ENCODE measurements around the gene MRE11. TPM values are rescaled to one million over a fixed set of nuclear protein-coding genes. Genes with fewer than 3 reads are reported as not detected.

The MRE11 gene
- total and polyA plus RNA-seq, 10 of the 15 experiments (the other 5 are each of a cell fraction or from before 2014, with no cell fraction given) = 16.2 to 39.2 (median 26.9) TPM

DNA sequence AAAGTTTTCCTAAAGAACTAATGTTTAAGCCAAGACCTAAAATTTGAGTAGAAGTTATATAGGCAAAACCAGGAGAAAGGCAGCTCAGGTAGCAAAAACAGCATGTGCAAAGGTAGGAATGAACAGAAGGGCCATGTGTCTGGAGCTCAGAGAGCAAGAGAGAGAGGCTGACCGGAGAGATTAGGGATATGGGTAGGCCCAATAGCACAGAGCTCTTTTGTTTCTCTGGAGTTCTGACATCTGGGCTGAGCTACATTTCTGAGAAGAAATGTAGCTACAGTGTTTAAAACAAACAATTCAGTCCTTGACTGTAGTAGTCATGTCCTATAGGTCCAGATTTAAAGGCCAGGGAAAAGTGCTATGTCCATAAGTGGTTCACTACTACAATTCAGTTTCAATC is 23.1 kb upstream of the MRE11 start:
- ATAC-seq (no peak), DNase-seq (ENCODE audit: low read depth, low spot score) (no peak), FAIRE-seq (no peak)
- H3K4me1 ChIP-seq (ENCODE audit: control insufficient read depth, insufficient read depth, low read length) = no peaks in the 10 kb centered on the region
- intact Hi-C loops (cut with micrococcal nuclease; ENCODE audit: unreplicated experiment) = loop anchor here (10.0 kb wide), 1 partner anchor 238 kb away; no protein-coding TSS in a partner anchor
- ChIA-PET CTCF (interaction anchor here (0.7 to 15.7 kb wide), 16 partner anchors 8 to 595 kb away, joined by 3 to 337 read pairs (median 5); no protein-coding TSS in a partner anchor), SMC1A (ENCODE audit: uncharacterized antibody, unreplicated experiment) (interaction anchor here (0.5 to 13.5 kb wide), 15 partner anchors 9 to 333 kb away, joined by 3 to 216 read pairs (median 3); no protein-coding TSS in a partner anchor), RAD21 (ENCODE audit: unreplicated experiment) (interaction anchor here (0.5 to 6.5 kb wide), 13 partner anchors 9 to 978 kb away, joined by 3 to 121 read pairs (median 4); no protein-coding TSS in a partner anchor), POLR2A (interaction anchor here (0.6 kb wide), 1 partner anchor 86 kb away, joined by 3 read pairs; no protein-coding TSS in a partner anchor)
- H3K4me2 ChIP-seq (ENCODE audit: control insufficient read depth, insufficient read depth) = no peak overlapping the region
- no peak overlapping the region for H2AFZ ChIP-seq (ENCODE audit: control insufficient read depth, low read depth, low read length)
- WGBS (ENCODE audit: insufficient coverage, insufficient replicate concordance, low lambda C conversion rate, missing lambda C conversion rate) = 0% methylated on average over 1 of the region's 1 CpG
- H4K20me1 ChIP-seq (ENCODE audit: control insufficient read depth, insufficient read depth) = no peaks in the 10 kb centered on the region
- H3K9ac ChIP-seq (ENCODE audit: control insufficient read depth, insufficient read depth, low read length) = no peak overlapping the region
- no peak overlapping the region for H3K4me3 ChIP-seq
- peaks cover 0 to 7% of the 10 kb centered on the region in 2 experiments; a peak in 1 of 4 replicates for H3K27me3 ChIP-seq (replicated peaks in 1 of 2; ENCODE audit: control insufficient read depth in 2 of 2, insufficient read depth in 2 of 2, low read length in 1 of 2)
- H3K27ac ChIP-seq (ENCODE audit: control insufficient read depth, insufficient read depth) = no peak overlapping the region
- in situ Hi-C loops (cut with MboI) = no loop called here
- no peaks in the 10 kb centered on the region for H3K36me3 ChIP-seq (ENCODE audit: control insufficient read depth in 2 of 2, insufficient read depth in 2 of 2, low read length in 1 of 2)
- BruUV-seq (replicated peaks) = no TSS peak
- H3K79me2 ChIP-seq (ENCODE audit: control insufficient read depth, insufficient read depth, low read length) = no peaks in the 10 kb centered on the region
- H3K9me3 ChIP-seq (replicated peaks; ENCODE audit: control insufficient read depth, insufficient read depth, low read length) = no peaks in the 10 kb centered on the region
- TF ChIP-seq, protein P1, sequence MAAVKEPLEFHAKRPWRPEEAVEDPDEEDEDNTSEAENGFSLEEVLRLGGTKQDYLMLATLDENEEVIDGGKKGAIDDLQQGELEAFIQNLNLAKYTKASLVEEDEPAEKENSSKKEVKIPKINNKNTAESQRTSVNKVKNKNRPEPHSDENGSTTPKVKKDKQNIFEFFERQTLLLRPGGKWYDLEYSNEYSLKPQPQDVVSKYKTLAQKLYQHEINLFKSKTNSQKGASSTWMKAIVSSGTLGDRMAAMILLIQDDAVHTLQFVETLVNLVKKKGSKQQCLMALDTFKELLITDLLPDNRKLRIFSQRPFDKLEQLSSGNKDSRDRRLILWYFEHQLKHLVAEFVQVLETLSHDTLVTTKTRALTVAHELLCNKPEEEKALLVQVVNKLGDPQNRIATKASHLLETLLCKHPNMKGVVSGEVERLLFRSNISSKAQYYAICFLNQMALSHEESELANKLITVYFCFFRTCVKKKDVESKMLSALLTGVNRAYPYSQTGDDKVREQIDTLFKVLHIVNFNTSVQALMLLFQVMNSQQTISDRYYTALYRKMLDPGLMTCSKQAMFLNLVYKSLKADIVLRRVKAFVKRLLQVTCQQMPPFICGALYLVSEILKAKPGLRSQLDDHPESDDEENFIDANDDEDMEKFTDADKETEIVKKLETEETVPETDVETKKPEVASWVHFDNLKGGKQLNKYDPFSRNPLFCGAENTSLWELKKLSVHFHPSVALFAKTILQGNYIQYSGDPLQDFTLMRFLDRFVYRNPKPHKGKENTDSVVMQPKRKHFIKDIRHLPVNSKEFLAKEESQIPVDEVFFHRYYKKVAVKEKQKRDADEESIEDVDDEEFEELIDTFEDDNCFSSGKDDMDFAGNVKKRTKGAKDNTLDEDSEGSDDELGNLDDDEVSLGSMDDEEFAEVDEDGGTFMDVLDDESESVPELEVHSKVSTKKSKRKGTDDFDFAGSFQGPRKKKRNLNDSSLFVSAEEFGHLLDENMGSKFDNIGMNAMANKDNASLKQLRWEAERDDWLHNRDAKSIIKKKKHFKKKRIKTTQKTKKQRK (IDR thresholded peaks at IDR 0.05; ENCODE audit: low read depth, low read length) = no peak
- TF ChIP-seq SMAD5 (IDR thresholded peaks at IDR 0.05; ENCODE audit: low read depth) (no peak), BHLHE40 (IDR thresholded peaks at IDR 0.05; ENCODE audit: borderline replicate concordance in 1 of 2, low read depth in 2 of 2, low read length in 1 of 2) (no peak), CBX3 (IDR thresholded peaks at IDR 0.05; ENCODE audit: borderline replicate concordance, low read depth) (no peak), NR2C1 (IDR thresholded peaks at IDR 0.05) (no peak), KAT2A (conservative IDR thresholded peaks at IDR 0.05; ENCODE audit: control insufficient read depth, low read depth, low read length) (no peak), BMI1 (IDR thresholded peaks at IDR 0.05; ENCODE audit: borderline replicate concordance) (no peak), KDM1A (IDR thresholded peaks at IDR 0.05; ENCODE audit: borderline replicate concordance) (no peak), CBFB (IDR thresholded peaks at IDR 0.05; ENCODE audit: low read depth) (no peak), DPF2 (IDR thresholded peaks at IDR 0.05) (no peak), POLR2A (IDR thresholded peaks at IDR 0.05; ENCODE audit: low read depth, low read length) (no peak), CHD1 (IDR thresholded peaks at IDR 0.05; ENCODE audit: low read depth, low read length) (no peak)
- TF ChIP-seq, protein P2, sequence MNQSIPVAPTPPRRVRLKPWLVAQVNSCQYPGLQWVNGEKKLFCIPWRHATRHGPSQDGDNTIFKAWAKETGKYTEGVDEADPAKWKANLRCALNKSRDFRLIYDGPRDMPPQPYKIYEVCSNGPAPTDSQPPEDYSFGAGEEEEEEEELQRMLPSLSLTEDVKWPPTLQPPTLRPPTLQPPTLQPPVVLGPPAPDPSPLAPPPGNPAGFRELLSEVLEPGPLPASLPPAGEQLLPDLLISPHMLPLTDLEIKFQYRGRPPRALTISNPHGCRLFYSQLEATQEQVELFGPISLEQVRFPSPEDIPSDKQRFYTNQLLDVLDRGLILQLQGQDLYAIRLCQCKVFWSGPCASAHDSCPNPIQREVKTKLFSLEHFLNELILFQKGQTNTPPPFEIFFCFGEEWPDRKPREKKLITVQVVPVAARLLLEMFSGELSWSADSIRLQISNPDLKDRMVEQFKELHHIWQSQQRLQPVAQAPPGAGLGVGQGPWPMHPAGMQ (IDR thresholded peaks at IDR 0.05; ENCODE audit: borderline replicate concordance) = no peak
- TF ChIP-seq, protein P3, sequence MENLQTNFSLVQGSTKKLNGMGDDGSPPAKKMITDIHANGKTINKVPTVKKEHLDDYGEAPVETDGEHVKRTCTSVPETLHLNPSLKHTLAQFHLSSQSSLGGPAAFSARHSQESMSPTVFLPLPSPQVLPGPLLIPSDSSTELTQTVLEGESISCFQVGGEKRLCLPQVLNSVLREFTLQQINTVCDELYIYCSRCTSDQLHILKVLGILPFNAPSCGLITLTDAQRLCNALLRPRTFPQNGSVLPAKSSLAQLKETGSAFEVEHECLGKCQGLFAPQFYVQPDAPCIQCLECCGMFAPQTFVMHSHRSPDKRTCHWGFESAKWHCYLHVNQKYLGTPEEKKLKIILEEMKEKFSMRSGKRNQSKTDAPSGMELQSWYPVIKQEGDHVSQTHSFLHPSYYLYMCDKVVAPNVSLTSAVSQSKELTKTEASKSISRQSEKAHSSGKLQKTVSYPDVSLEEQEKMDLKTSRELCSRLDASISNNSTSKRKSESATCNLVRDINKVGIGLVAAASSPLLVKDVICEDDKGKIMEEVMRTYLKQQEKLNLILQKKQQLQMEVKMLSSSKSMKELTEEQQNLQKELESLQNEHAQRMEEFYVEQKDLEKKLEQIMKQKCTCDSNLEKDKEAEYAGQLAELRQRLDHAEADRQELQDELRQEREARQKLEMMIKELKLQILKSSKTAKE (IDR thresholded peaks at IDR 0.05; ENCODE audit: low read depth, poor library complexity, severe bottlenecking) = no peak
- TF ChIP-seq, protein P4, sequence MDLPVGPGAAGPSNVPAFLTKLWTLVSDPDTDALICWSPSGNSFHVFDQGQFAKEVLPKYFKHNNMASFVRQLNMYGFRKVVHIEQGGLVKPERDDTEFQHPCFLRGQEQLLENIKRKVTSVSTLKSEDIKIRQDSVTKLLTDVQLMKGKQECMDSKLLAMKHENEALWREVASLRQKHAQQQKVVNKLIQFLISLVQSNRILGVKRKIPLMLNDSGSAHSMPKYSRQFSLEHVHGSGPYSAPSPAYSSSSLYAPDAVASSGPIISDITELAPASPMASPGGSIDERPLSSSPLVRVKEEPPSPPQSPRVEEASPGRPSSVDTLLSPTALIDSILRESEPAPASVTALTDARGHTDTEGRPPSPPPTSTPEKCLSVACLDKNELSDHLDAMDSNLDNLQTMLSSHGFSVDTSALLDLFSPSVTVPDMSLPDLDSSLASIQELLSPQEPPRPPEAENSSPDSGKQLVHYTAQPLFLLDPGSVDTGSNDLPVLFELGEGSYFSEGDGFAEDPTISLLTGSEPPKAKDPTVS (IDR thresholded peaks at IDR 0.05; ENCODE audit: low read depth, low read length) = no peak
